Right lobe of liver (tissue), 6 donors: ENCODE data around the gene TMED4. TPM values are rescaled to one million over a fixed set of nuclear protein-coding genes. Genes with fewer than 3 reads are reported as not detected.

Experiments
- ATAC-seq, 4 donors: fragments of 200-7000 bp; cut with Tn5 transposase; one replicate each; pipeline ENCODE4 v1.9.1; 2020; ENCODE audit warnings: mild to moderate bottlenecking in 4 of 4, moderate library complexity in 4 of 4
- DNase-seq, 3 donors: peaks; one replicate each; pipeline ENCODE4 v3.0.0-alpha.2; 2020
- H3K27ac ChIP-seq, 3 donors: fragments of 200-600 bp; one replicate each; pipeline ENCODE4 v1.8.0; 2022
- H3K27me3 ChIP-seq, 2 donors: fragments of 200-600 bp; one replicate each; pipeline ENCODE4 v1.8.0; 2022
- H3K36me3 ChIP-seq, 4 donors: fragments of 200-600 bp; sonication (generic) in 1 of 4; one replicate each; pipeline versions ENCODE4 v1.5.1 to v1.8.0; 2017 to 2022; ENCODE audit warnings: control low read depth in 1 of 4
- H3K4me1 ChIP-seq, 4 donors: fragments of 200-600 bp; sonication (generic) in 1 of 4; one replicate each; pipeline versions ENCODE4 v1.5.1 to v1.8.0; 2017 to 2022; ENCODE audit warnings: control low read depth in 1 of 4
- H3K4me3 ChIP-seq, 3 donors: fragments of 200-600 bp; one replicate each; pipeline ENCODE4 v1.8.0; 2022
- H3K9me3 ChIP-seq, 4 donors: fragments of 200-600 bp; sonication (generic) in 1 of 4; one replicate each; pipeline versions ENCODE4 v1.5.1 to v1.8.0; 2017 to 2022; ENCODE audit warnings: control low read depth in 1 of 4
- CTCF ChIP-seq, 4 donors: fragments of 200-600 bp in 3 of 4; fragments of 450-650 bp in 1 of 4; IDR thresholded peaks; one replicate each; pipeline versions ENCODE4 v1.5.1 to v1.8.0; 2016 to 2022; ENCODE audit warnings: antibody characterized with exemption in 4 of 4, mild to moderate bottlenecking in 2 of 4
- POLR2A ChIP-seq: fragments of 450-650 bp; IDR thresholded peaks from one replicate; pipeline ENCODE4 v1.6.1; 2017; ENCODE audit warnings: antibody characterized with exemption, mild to moderate bottlenecking
- WGBS: methylation state at CpG from one replicate; pipeline ENCODE4 v1.1.6; 2018; ENCODE audit warnings: low coverage, low lambda C conversion rate; ENCODE audit not compliant: insufficient coverage; ENCODE audit errors: missing lambda C conversion rate; 5-methylcytosine and 5-hydroxymethylcytosine counted together
- intact Hi-C, 2 donors: fragments of 100-400 bp; cut with DNase I; formaldehyde crosslinking; loops; one replicate each; pipeline versions ENCODE4 v1.11.2 to v1.14.1; 2022
- total RNA-seq, 6 experiments: library from RNA; depleted of rRNA in 2 of 6; stranded (reverse); fragments of >200 nt in 2 of 6; fragmentation: NEBNext Ultra II Directional in 3 of 6; extraction: Animal tissue kit (Norgen Biotek cat#: 25700) in 3 of 6; gene quantifications; one replicate each; pipeline versions ENCODE4 v1.1.0 to v1.2.4, GENCODE V29; 2016 to 2023
- donor health status: DM: no; HTN: yes; CAD: no.
- donor health status: DM: no; HTN: no; CAD: no.
- donor health status: DM: no; HTN: no; CAD: no.
- donor health status: DM: no; HTN: yes; CAD: no.
- donor health status: DM: no; HTN: yes; CAD: no.

The TMED4 gene
- total RNA-seq, 6 experiments from 2014 or later: 32.5 to 91.1 (median 41.7) TPM

- Histone ChIP-seq H3K27ac (peak within 1 kb of the TSS; percentile 71 to 84 (median 75)), H3K9me3 (no peaks in the 10 kb centered on the region), H3K36me3 (peaks cover 9 to 52% (median 30%) of the 10 kb centered on the region in 4 donors), H3K4me3 (peak within 1 kb of the TSS; percentile 81 to 98 (median 93)), H3K4me1 (peaks cover 2 to 8% (median 5%) of the 10 kb centered on the region in 4 donors), H3K27me3 (no peaks in the 10 kb centered on the region)
- WGBS: 0% methylated on average over 13 of the region's 74 CpGs
- peak; percentile 90 for TF ChIP-seq POLR2A
- TF ChIP-seq CTCF (IDR thresholded peaks at IDR 0.05): no peak
- DNase-seq (peak; percentile 97), ATAC-seq (peak; percentile 95 to 97 (median 97))
- intact Hi-C loops: no loop called here
These were observed 8.4 kb downstream of the TMED4 start, which contains the start of gene DDX56 for GRCh38 chr7:44573464-44574286. TSS of gene DDX56 (minus strand) at chr7:44573908. CDS start at chr7:44573895, 13 bp downstream.

DNA sequence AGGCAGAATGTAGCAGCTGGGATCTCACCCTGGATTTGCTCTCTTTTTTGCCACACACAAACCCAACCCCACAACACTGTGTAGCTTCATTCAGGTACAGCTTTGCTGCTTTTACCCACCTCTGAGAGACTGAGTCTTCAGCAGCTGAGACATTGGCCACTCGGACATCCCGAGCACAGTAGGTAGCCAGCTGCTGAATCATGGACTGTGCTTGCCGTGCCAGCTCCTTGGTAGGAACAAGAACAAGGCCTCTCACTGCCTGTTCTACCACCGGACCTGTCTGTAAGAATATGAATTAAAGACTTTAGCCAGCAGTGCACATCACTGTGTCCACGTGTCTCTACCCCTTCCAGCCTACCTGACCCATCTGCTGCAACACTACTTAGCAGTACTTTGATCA is 9.3 kb downstream of the TMED4 start:
- no peak for ATAC-seq
- peaks cover 16 to 54% (median 37%) of the 10 kb centered on the region in 4 donors for H3K36me3 ChIP-seq
- TF ChIP-seq CTCF (IDR thresholded peaks at IDR 0.05) (no peak), POLR2A (no peak)
- no peaks in the 10 kb centered on the region for H3K27me3 ChIP-seq
- no peak overlapping the region for H3K27ac ChIP-seq
- peak overlapping the region; percentile 81 to 98 (median 93) for H3K4me3 ChIP-seq
- H3K9me3 ChIP-seq: no peaks in the 10 kb centered on the region
- no peak for DNase-seq
- peaks cover 2 to 8% (median 5%) of the 10 kb centered on the region in 4 donors for H3K4me1 ChIP-seq
- intact Hi-C loops: no loop called here
- WGBS: 54% methylated on average over 2 of the region's 5 CpGs

DNA sequence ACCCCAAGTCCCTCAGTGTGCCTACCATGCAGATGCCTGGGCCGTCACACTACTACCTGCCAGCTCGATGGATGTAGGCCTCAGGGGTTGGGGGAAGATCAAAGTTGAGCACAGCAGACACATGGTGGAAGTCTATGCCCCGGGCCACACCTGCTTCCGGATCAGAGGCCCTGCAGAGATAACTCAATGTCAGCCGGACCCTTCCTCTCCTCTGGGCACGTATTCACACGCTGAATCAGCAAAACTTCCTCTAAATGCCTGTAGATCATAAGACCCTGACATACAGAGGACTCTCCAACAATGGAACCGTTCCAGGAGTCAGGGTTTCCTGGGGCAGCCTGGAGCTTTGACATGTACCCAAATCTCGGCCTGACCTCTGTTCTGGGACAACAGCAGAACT is 12.1 kb downstream of the TMED4 start:
- Histone ChIP-seq H3K4me1 (peaks cover 2 to 15% (median 5%) of the 10 kb centered on the region in 4 donors), H3K27me3 (no peaks in the 10 kb centered on the region), H3K4me3 (no peak overlapping the region), H3K36me3 (peaks cover 20 to 76% (median 44%) of the 10 kb centered on the region in 4 donors), H3K27ac (no peak overlapping the region), H3K9me3 (no peaks in the 10 kb centered on the region)
- no peak for DNase-seq
- intact Hi-C loops: loop anchor here (10.0 kb wide), 2 partner anchors 75 to 85 kb away; partner anchors contain the start of gene NUDCD3 (in 1 of the 2)
- WGBS: no CpG with 5 or more reads among the region's 9 CpGs
- ATAC-seq: no peak
- no peak for TF ChIP-seq CTCF (IDR thresholded peaks at IDR 0.05)
- TF ChIP-seq POLR2A: no peak

- H3K9me3 ChIP-seq: no peaks in the 10 kb centered on the region
- TF ChIP-seq POLR2A (no peak), CTCF (IDR thresholded peaks at IDR 0.05) (no peak)
- peaks cover 20 to 84% (median 44%) of the 10 kb centered on the region in 4 donors for H3K36me3 ChIP-seq
- no peak overlapping the region for H3K27ac ChIP-seq
- H3K4me1 ChIP-seq: peaks cover 2 to 15% (median 6%) of the 10 kb centered on the region in 4 donors
- H3K27me3 ChIP-seq: no peaks in the 10 kb centered on the region
- no peak overlapping the region for H3K4me3 ChIP-seq
- no peak for ATAC-seq
- no peak for DNase-seq
- 74% methylated on average over 8 of the region's 17 CpGs for WGBS
- intact Hi-C loops: loop anchor here (10.0 kb wide), 2 partner anchors 74 to 84 kb away; partner anchors contain the start of gene NUDCD3 (in 1 of the 2)
These were observed 13.1 kb downstream of the TMED4 start for GRCh38 chr7:44568771-44569560.
